HepG2 (cell line): Measurements from ENCODE around the gene CDR2L. TPM values are rescaled to one million over a fixed set of nuclear protein-coding genes. Genes with fewer than 3 reads are reported as not detected.
A peak's percentile ranks its signal among the peaks of the same experiment; 100 is the strongest.

Source experiments
- ARID2 ChIP-seq: sonication (generic); formaldehyde crosslinking; IDR thresholded peaks from 2 replicates; pipeline ENCODE4 v1.8.1; 2022; ENCODE audit warnings: mild to moderate bottlenecking, missing genetic modification reagents, borderline replicate concordance
- BHLHE40 ChIP-seq: IDR thresholded peaks from 2 replicates; pipeline ENCODE4 v1.6.1; 2011; ENCODE audit warnings: low read length, improper control_type of control experiment
- CHCHD3 ChIP-seq: sonication (generic); formaldehyde crosslinking; IDR thresholded peaks from 2 replicates; pipeline ENCODE4 v1.8.0; 2022; ENCODE audit warnings: mild to moderate bottlenecking, missing genetic modification reagents, moderate library complexity
- EZH2 ChIP-seq: conservative IDR thresholded peaks from 2 replicates; pipeline ENCODE4 v1.6.1; 2012; ENCODE audit warnings: mild to moderate bottlenecking, low read depth, low read length, moderate library complexity
- HIVEP1 ChIP-seq: sonication (generic); formaldehyde crosslinking; IDR thresholded peaks from 2 replicates; pipeline ENCODE4 v1.4.0; 2020; ENCODE audit warnings: mild to moderate bottlenecking, missing genetic modification reagents
- HNRNPH1 ChIP-seq: fragments of 200-400 bp; formaldehyde crosslinking; optimal IDR thresholded peaks from 2 replicates; pipeline ENCODE3; 2017; ENCODE audit warnings: mild to moderate bottlenecking, low read depth, low read length
- KLF16 ChIP-seq, 2 experiments: sonication (generic) in 1 of 2; formaldehyde crosslinking in 1 of 2; IDR thresholded peaks; 2 replicates each; pipeline versions ENCODE4 v1.6.1 to v1.8.0; 2016 to 2023; ENCODE audit warnings: missing genetic modification reagents in 2 of 2, missing compliant biosample characterization in 1 of 2
- LBX2 ChIP-seq: sonication (generic); formaldehyde crosslinking; IDR thresholded peaks from 2 replicates; pipeline ENCODE4 v1.5.0; 2020; ENCODE audit warnings: missing genetic modification reagents, mild to moderate bottlenecking, borderline replicate concordance
- NFYC ChIP-seq: IDR thresholded peaks from 2 replicates; pipeline ENCODE4 v1.6.1; 2016; ENCODE audit warnings: missing genetic modification reagents, missing compliant biosample characterization
- NR1H2 ChIP-seq: sonication (generic); formaldehyde crosslinking; IDR thresholded peaks from 2 replicates; pipeline ENCODE4 v1.8.1; 2022; ENCODE audit warnings: low read depth, missing genetic modification reagents, borderline replicate concordance
- NR2F2 ChIP-seq: IDR thresholded peaks from 2 replicates; pipeline ENCODE4 v1.6.1; 2012; ENCODE audit warnings: low read depth, inconsistent platforms, borderline replicate concordance
- SKI ChIP-seq: fragments of 450-650 bp; IDR thresholded peaks from one replicate; pipeline ENCODE4 v1.6.1; 2018; ENCODE audit warnings: mild to moderate bottlenecking; ENCODE audit not compliant: partially characterized antibody
- STAT6 ChIP-seq: sonication (generic); formaldehyde crosslinking; IDR thresholded peaks from 2 replicates; pipeline ENCODE4 v1.4.0; 2020; ENCODE audit warnings: missing genetic modification reagents, mild to moderate bottlenecking, borderline replicate concordance
- ZKSCAN8 ChIP-seq: IDR thresholded peaks from 2 replicates; pipeline ENCODE4 v1.6.1; 2016; ENCODE audit warnings: borderline replicate concordance, missing genetic modification reagents, missing compliant biosample characterization
- ZNF136 ChIP-seq: sonication (generic); formaldehyde crosslinking; IDR thresholded peaks from 2 replicates; pipeline ENCODE4 v1.8.1; 2022; ENCODE audit warnings: low read depth, mild to moderate bottlenecking, moderate library complexity, missing genetic modification reagents
- ZNF274 ChIP-seq: sonication (generic); formaldehyde crosslinking; IDR thresholded peaks from 2 replicates; pipeline ENCODE4 v1.5.1; 2020; ENCODE audit warnings: mild to moderate bottlenecking, missing genetic modification reagents
- ZNF382 ChIP-seq: sonication (generic); formaldehyde crosslinking; IDR thresholded peaks from 2 replicates; pipeline ENCODE4 v1.5.0; 2020; ENCODE audit warnings: missing genetic modification reagents, mild to moderate bottlenecking, borderline replicate concordance
- ZNF607 ChIP-seq: sonication (generic); formaldehyde crosslinking; IDR thresholded peaks from 2 replicates; pipeline ENCODE4 v1.5.1; 2020; ENCODE audit warnings: missing genetic modification reagents, mild to moderate bottlenecking, borderline replicate concordance
- ZNF644 ChIP-seq: IDR thresholded peaks from 2 replicates; pipeline ENCODE4 v1.6.1; 2016; ENCODE audit warnings: low read depth
- ZNF710 ChIP-seq: sonication (generic); formaldehyde crosslinking; IDR thresholded peaks from 2 replicates; pipeline ENCODE4 v1.5.0; 2020; ENCODE audit warnings: mild to moderate bottlenecking, missing genetic modification reagents, borderline replicate concordance
- ZNF766 ChIP-seq: sonication (generic); formaldehyde crosslinking; IDR thresholded peaks from 2 replicates; pipeline ENCODE4 v1.5.0; 2020; ENCODE audit warnings: missing genetic modification reagents, borderline replicate concordance
- ZNF790 ChIP-seq: sonication (generic); formaldehyde crosslinking; IDR thresholded peaks from 2 replicates; pipeline ENCODE4 v1.8.0; 2022; ENCODE audit warnings: missing genetic modification reagents, mild to moderate bottlenecking, borderline replicate concordance
- ZSCAN25 ChIP-seq: sonication (generic); formaldehyde crosslinking; IDR thresholded peaks from 2 replicates; pipeline ENCODE4 v1.8.0; 2022; ENCODE audit warnings: mild to moderate bottlenecking, missing genetic modification reagents
- polyA plus RNA-seq, 8 experiments: library from polyadenylated mRNA; depleted of rRNA in 3 of 8; stranded (reverse) in 7 of 8; unstranded in 1 of 8; fragments of >200 nt; fragmentation: Illumina TruSeq in 4 of 8; extraction: Trizol in 4 of 8; gene quantifications; 2 replicates each; pipeline versions ENCODE4 v1.2.1 to v1.2.3, GENCODE V29; 2011 to 2016; ENCODE audit warnings: low read depth in 4 of 8, missing spikeins in 1 of 8, mixed read lengths in 1 of 8; ENCODE audit not compliant: insufficient read depth in 1 of 8
- total RNA-seq, 5 experiments: library from RNA; depleted of rRNA; stranded (reverse); fragments of >200 nt; fragmentation: Illumina TruSeq; extraction: Trizol; gene quantifications; 2 replicates each; pipeline ENCODE4 v1.2.3, GENCODE V29; 2016; ENCODE audit warnings: low read depth in 1 of 5

Gene CDR2L
- total and polyA plus RNA-seq, 2 of the 13 experiments (the other 11 are each of a cell fraction or from before 2014, with no cell fraction given) = 1.9 to 2.1 TPM

GRCh38 chr17:75033346-75034235 is 46.2 kb downstream of the CDR2L start (continued):
- TF ChIP-seq ZNF710 (CRISPR knock-in tag) (peak; percentile 69), BHLHE40 (peak; percentile 77), ZSCAN25 (CRISPR knock-in tag) (peak; percentile 35; the same call in 1 of the 2 replicates), NR1H2 (peak; percentile 74; the same call in 1 of the 2 replicates), ZNF274 (CRISPR knock-in tag) (peak; percentile 63; the same call in 1 of the 2 replicates), NFYC (CRISPR knock-in tag) (peak; percentile 30; the same call in 1 of the 2 replicates), ZNF644 (no peak), HIVEP1 (CRISPR knock-in tag) (peak; percentile 44), SKI (peak; percentile 42), ARID2 (CRISPR knock-in tag) (peak; percentile 80; the same call in 1 of the 2 replicates), NR2F2 (peak; percentile 57; the same call in 1 of the 2 replicates), HNRNPH1 (no peak), EZH2 (no peak), CHCHD3 (CRISPR knock-in tag) (no peak), ZNF766 (CRISPR knock-in tag) (no peak; the same call in 1 of the 2 replicates), LBX2 (CRISPR knock-in tag) (peak; percentile 63; the same call in 1 of the 2 replicates), ZNF136 (CRISPR knock-in tag) (no peak), KLF16 (CRISPR knock-in tag; IDR thresholded peaks at IDR 0.05) (peak in 1 of 2 experiments; percentile 33; a peak in 1 of 4 replicates), ZNF607 (CRISPR knock-in tag) (no peak; the same call in 1 of the 2 replicates), ZKSCAN8 (CRISPR knock-in tag) (peak; percentile 95; the same call in 1 of the 2 replicates), ZNF790 (CRISPR knock-in tag) (no peak), ZNF382 (CRISPR knock-in tag) (no peak), STAT6 (CRISPR knock-in tag) (peak; percentile 88)
